HG02642 (cell line): Measurements from ENCODE around the gene CCT3.
"Not testable (repeated sequence)": the region's sequence is repeated elsewhere in the genome, so short reads cannot be mapped to it uniquely, and the experiment has no call there.

Experiments
- ATAC-seq: cut with Tn5 transposase; IDR thresholded peaks from one replicate; pipeline ENCODE4 v1.9.1; 2021; ENCODE audit warnings: mild to moderate bottlenecking; ENCODE audit not compliant: unreplicated experiment, poor library complexity

CCT3 gene

GRCh38 chr1:156337052-156337887 lies 822 bp downstream of the CCT3 start:
- no peak for ATAC-seq

DNA sequence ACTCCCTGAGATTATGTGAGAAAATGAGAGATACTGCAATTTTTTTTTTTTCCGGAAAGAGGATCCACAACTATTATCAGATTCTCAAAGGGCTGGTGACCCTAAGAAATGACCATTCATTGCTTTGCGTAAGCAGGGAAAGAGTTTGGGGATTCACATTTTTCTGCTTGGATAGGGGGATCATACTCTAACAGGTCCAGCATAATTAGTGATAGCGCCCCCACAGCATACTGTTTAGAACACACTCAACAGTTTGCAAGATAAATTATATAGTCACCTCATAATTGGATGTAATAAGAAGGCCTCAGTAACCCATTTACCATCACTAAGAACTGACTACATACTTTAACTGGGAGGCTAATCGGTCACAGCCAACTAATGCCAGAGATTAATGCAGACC lies 1.9 kb downstream of the CCT3 start:
- ATAC-seq, result no peak

DNA sequence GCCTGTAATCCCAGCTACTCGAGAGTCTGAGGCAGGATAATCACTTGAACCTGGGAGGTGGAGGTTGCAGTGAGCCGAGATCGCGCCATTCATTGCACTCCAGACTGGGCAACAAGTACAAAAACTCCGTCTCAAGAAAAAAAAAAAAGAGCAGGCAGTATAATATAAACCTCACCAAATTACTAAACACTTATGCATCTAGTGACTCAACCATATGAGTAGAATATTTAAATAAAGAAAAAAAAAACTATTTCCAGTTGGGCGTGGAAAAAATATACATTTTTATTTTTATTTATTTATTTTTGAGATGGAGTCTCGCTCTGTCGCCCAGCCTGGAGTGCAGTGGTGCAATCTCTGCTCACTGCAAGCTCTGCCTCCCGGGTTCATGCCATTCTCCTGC lies 14.9 kb downstream of the CCT3 start:
- ATAC-seq, result not testable (repeated sequence)

GRCh38 chr1:156320560-156320959 lies 17.5 kb downstream of the CCT3 start:
- ATAC-seq, result no peak

- ATAC-seq, result no peak
These were observed 18.4 kb downstream of the CCT3 start for GRCh38 chr1:156319664-156320063.

- ATAC-seq, result no peak
These were observed 21.2 kb downstream of the CCT3 start for GRCh38 chr1:156316909-156317308.

- no peak for ATAC-seq
These were observed 27.1 kb downstream of the CCT3 start for GRCh38 chr1:156310962-156311361.

DNA sequence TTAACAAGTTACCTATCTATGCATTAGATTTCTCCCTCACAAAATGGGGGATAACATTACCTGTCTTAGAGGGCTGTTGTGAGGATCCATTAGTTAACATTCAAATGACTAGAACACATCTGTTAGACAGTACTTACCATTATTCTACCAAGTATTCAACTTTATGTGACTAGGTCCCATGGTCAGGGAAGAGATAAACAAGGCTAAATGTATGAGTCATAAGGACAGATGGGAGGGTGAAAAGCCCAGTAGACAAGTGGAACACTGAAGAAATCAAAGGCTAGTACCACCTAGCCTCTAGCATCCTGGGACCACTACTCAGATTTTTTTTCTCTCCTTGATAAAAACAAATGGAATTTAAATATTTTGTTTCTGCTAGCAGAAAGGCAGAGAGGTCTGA lies 30.0 kb downstream of the CCT3 start:
- ATAC-seq, result no peak

GRCh38 chr1:156305215-156305614 lies 32.9 kb downstream of the CCT3 start:
- ATAC-seq, result no peak

GRCh38 chr1:156303241-156303640 lies 34.9 kb downstream of the CCT3 start:
- ATAC-seq, result no peak

GRCh38 chr1:156298852-156299357 lies 39.2 kb downstream of the CCT3 start, which contains the start of gene VHLL:
Gene VHLL, minus strand, starts transcription at chr1:156299307. Its CDS starts 118 bp downstream, at chr1:156299189.
- no peak for ATAC-seq

GRCh38 chr1:156295391-156295947 lies 42.6 kb downstream of the CCT3 start, which contains the start of gene GLMP:
Gene GLMP, minus strand, starts transcription at chr1:156295679. Its CDS starts 34 bp downstream, at chr1:156295645.
- peak; percentile 52 for ATAC-seq

DNA sequence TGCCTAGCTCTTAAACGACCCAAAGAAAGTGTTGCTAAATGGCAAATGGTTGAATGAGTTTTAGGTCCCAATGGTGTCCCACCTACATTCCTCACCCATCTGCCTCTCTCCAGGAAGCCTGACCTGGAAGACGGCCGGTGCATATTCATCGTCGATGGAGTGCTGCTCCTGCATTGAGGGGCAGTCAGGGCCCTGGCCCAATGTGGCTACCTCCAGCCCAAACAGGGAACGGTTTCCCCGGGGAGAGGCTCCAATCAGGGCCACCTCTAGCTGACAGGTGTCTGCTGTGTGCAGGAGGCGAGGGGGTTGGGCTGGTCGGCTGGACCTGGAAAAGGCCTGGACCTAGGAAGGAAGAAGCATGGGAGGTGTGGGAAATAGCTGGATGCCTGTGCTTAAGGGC lies 44.2 kb downstream of the CCT3 start:
- no peak for ATAC-seq

DNA sequence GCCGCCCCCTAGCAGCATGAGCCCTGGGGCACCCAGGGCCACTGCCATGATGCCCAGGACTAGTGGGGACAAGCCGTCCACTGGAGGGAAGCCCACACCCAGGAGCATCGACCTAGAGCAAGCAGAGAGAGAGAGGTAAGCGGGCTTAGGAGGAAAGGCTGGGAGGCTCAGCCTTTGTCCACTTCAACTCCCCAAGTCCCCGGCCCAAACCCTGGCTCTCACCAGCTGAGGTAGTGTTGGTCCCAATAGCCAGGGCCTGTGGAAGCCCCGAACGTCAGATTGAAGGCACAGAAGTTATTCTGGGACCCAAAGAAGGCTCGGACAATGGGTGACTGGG lies 45.0 kb downstream of the CCT3 start:
- no peak for ATAC-seq

DNA sequence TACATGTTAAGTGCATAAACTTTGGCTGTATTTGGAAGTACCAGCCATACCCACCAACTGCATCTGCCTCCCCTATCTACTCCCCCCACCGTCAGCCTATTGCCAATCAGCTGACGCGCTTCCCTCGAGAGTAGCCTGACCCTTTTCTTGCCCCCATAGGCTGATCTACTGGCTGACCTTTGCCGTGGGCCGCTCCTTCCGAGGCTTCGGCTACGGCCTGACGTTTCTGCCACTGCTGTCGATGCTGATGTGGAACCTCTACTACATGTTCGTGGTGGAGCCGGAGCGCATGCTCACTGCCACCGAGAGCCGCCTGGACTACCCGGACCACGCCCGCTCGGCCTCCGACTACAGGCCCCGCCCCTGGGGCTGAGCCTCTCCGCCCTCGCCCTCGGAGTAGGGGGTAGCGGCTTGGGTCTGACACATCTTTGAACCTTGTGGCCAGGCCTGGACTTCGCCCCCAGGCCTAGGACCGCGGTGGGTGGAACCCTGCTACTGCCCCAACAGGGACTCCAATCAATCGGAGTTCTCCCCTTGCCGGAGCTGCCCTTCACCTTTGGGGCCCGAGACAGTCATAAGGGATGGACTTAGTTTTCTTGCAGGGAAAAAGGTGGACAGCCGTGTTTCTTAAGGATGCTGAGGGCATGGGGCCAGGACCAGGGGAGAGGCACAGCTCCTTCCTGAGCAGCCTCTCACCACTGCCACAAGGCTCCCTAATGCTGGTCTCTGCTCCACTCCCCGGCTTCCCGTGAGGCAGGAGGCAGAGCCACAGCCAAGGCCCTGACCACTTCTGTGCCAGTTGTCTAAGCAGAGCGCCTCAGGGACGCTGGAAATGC lies 46.6 kb downstream of the CCT3 start:
- peak; percentile 72 for ATAC-seq

- no peak for ATAC-seq
These were observed 48.2 kb downstream of the CCT3 start for GRCh38 chr1:156289857-156290256.

GRCh38 chr1:156286061-156286460 lies 52.0 kb downstream of the CCT3 start:
- ATAC-seq, result no peak

- no peak for ATAC-seq
These were observed 52.7 kb downstream of the CCT3 start for GRCh38 chr1:156285437-156285836.

DNA sequence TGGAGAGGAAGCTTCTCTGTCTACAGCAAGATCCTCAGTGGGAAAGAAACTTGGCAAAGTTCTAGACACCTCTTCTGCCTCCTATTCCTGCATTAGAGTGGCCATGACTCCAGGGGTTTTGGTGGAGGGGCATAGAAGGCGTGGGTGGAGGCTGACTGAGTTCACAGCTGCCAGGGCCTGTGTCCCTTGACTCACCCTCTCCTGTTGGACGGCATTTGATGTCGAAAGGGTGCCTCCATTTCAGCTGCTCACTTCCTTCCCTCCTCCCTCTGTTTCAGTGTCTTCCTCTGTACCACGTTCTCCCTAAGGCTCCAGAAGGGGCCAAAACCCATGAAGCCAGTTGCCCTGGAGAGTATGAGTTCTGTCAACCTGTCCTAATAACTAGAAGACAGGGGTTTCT lies 53.3 kb downstream of the CCT3 start:
- no peak for ATAC-seq

DNA sequence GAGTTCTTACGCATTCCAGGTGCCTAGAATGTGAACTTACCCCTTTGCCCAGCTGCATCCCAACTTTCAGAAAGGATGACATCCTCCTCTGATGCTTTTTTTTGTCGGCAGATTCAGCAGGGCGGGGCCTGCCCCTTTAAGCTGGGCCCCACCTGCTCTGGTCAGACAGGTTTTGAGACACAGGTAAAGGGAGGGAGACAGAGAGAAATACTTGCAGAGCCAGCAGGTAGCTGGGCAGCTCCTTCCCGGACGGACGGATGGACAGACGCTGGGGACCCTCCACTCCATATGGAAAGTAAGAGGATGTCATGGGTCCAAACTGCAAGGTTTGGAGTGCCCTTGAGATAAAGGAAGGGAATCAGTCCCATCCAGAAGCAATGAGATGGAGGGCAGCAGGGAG lies 54.0 kb downstream of the CCT3 start, which contains the start of gene TMEM79:
Gene TMEM79, plus strand, starts transcription at position 214 of the 400 bp plus-strand sequence. CDS start 902 bp downstream, outside the sequence.
- ATAC-seq, result no peak

GRCh38 chr1:156283521-156283920 lies 54.6 kb downstream of the CCT3 start:
- ATAC-seq, result no peak
